HG03469 (cell line): ENCODE results near the gene CSTPP1.

Experiments
- ATAC-seq: cut with Tn5 transposase; IDR thresholded peaks from one replicate; pipeline ENCODE4 v1.9.1; 2021; ENCODE audit warnings: mild to moderate bottlenecking, moderate library complexity, moderate number of reproducible peaks; ENCODE audit not compliant: unreplicated experiment

Gene CSTPP1

GRCh38 chr11:47123094-47123493, 186.5 kb downstream of the CSTPP1 start:
- no peak for ATAC-seq

- no peak for ATAC-seq
Observed at GRCh38 chr11:47124675-47125074, 188.1 kb downstream of the CSTPP1 start.

- ATAC-seq: no peak
Observed at GRCh38 chr11:47125083-47125482, 188.5 kb downstream of the CSTPP1 start.

- no peak for ATAC-seq
Observed at GRCh38 chr11:47127213-47127612, 190.7 kb downstream of the CSTPP1 start.

GRCh38 chr11:47130543-47130942, 194.0 kb downstream of the CSTPP1 start:
- ATAC-seq: no peak

GRCh38 chr11:47131136-47131535, 194.6 kb downstream of the CSTPP1 start:
- no peak for ATAC-seq

GRCh38 chr11:47132490-47132889, 195.9 kb downstream of the CSTPP1 start:
- ATAC-seq: no peak

GRCh38 chr11:47132981-47133380, 196.4 kb downstream of the CSTPP1 start:
- ATAC-seq: no peak

GRCh38 chr11:47136327-47136726, 199.8 kb downstream of the CSTPP1 start:
- no peak for ATAC-seq

GRCh38 chr11:47136921-47137320, 200.4 kb downstream of the CSTPP1 start:
- ATAC-seq: no peak

GRCh38 chr11:47137476-47137875, 200.9 kb downstream of the CSTPP1 start:
- ATAC-seq: no peak

GRCh38 chr11:47139878-47140277, 203.3 kb downstream of the CSTPP1 start:
- ATAC-seq: no peak

GRCh38 chr11:47143322-47143721, 206.8 kb downstream of the CSTPP1 start:
- no peak for ATAC-seq

GRCh38 chr11:47144541-47144940, 208.0 kb downstream of the CSTPP1 start:
- no peak for ATAC-seq

GRCh38 chr11:47147250-47147649, 210.7 kb downstream of the CSTPP1 start:
- no peak for ATAC-seq

- no peak for ATAC-seq
Observed at GRCh38 chr11:47147681-47148080, 211.1 kb downstream of the CSTPP1 start.

- ATAC-seq: no peak
Observed at GRCh38 chr11:47148270-47148669, 211.7 kb downstream of the CSTPP1 start.

- no peak for ATAC-seq
Observed at GRCh38 chr11:47148903-47149531, 212.5 kb downstream of the CSTPP1 start.

- ATAC-seq: no peak
Observed at GRCh38 chr11:47149782-47150181, 213.2 kb downstream of the CSTPP1 start.

- no peak for ATAC-seq
Observed at GRCh38 chr11:47152126-47152952, 215.8 kb downstream of the CSTPP1 start.

- ATAC-seq: no peak
Observed at GRCh38 chr11:47152953-47153950, 216.7 kb downstream of the CSTPP1 start.
